Midbrain (tissue), 1 donor: ENCODE data around the gene CSNK2A1.
"Not testable (repeated sequence)": the region's sequence is repeated elsewhere in the genome, so short reads cannot be mapped to it uniquely, and the experiment has no call there.

ENCODE experiments used
- DNase-seq: peaks from one replicate; lab custom pipeline; 2025; lab: John Stamatoyannopoulos, UW

The CSNK2A1 gene

DNA sequence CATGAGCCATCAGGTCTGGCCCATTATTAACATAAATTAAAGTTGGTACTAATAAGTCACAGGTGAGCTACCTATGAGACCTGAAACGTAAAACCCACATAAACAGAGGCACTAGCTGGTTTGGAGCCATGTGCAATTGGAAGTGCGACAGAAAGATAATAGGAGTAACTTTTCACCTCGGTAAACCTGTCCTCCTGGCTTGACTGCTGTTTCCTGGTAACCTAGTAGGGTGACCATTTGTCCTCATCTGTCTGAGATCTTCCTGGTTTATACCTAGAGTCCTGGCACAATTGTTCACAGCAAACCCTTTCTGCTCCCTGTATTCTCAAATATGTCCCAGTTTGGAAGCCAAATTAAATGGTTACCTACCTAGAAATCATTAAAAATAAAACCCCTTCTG lies 88.6 kb downstream of the CSNK2A1 start:
- DNase-seq: no peak

DNA sequence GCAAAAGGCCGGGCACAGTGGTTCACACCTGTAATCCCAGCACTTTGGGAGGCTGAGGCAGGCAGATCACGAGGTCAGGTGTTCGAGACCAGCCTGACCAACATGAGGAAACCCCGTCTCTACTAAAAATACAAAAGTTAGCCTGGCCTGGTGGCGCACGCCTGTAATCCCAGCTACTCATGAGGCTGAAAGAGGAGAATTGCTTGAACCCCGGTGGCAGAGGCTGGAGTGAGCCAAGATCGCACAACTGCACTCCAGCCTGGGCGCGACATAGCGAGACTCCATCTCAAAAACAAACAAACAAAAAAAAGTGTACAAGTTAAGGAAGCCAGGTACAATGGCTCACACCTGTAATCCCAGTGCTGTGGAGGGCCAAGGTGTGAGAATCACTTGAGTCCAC lies 91.6 kb downstream of the CSNK2A1 start:
- DNase-seq: not testable (repeated sequence)

- DNase-seq: no peak
These were observed 97.9 kb downstream of the CSNK2A1 start for GRCh38 chr20:445514-446336.

- DNase-seq: no peak
These were observed 98.6 kb downstream of the CSNK2A1 start for GRCh38 chr20:444862-445426.

DNA sequence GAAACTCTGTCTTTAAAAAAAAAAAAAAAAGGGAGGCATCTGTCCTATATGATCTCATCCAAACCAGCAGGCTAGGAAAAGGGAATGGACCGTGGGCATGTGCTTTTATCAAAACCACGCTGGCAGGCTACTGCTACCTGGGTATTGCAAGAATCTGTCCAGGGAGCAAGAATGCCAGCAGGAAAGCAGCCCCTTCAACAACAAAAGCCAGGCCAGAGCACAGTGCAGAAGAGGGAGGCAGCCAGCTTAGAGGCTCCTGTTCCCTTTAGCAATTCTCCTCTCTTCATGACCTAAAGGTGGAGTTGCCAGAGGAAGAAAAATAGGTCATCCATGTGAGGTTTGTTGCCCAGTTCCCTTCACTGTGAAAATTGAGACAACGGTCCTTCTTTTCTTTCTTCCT lies 99.5 kb downstream of the CSNK2A1 start:
- peak; percentile 17 for DNase-seq

DNA sequence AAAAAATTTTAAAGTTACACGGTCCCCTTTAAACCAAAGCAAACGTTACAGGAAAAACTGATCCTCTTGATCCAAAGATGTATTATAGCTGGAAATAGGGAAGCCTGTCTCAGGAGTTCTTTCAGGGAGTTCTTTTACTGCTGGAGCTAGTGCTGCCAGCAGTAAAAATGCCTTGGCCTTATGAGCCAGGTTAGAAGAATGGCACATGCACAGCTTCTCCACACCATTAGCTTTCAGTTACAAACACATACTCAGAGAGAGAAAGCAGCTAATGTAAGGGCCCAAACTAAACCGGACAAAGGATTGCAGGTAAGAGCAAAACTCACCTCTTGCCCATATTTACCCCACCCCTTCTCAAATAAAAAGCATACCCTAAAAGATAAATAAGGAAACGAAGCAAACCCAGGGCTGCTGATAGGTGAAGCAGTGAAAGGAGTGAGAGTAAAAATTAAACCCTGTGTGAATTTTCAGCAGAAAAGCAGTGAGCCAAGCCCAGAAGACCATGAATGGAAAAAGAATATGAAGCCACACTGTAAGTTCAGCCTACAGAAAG lies 100.3 kb downstream of the CSNK2A1 start:
- no peak for DNase-seq

GRCh38 chr20:440636-441035 lies 103.0 kb downstream of the CSNK2A1 start:
- DNase-seq: no peak

GRCh38 chr20:440148-440547 lies 103.4 kb downstream of the CSNK2A1 start:
- DNase-seq: no peak

- DNase-seq: peak; percentile 23
These were observed 104.8 kb downstream of the CSNK2A1 start for GRCh38 chr20:438571-439469.

- no peak for DNase-seq
These were observed 105.7 kb downstream of the CSNK2A1 start for GRCh38 chr20:437787-438486.

GRCh38 chr20:436476-436875 lies 107.1 kb downstream of the CSNK2A1 start:
- no peak for DNase-seq

- no peak for DNase-seq
These were observed 108.0 kb downstream of the CSNK2A1 start for GRCh38 chr20:435558-435957.

DNA sequence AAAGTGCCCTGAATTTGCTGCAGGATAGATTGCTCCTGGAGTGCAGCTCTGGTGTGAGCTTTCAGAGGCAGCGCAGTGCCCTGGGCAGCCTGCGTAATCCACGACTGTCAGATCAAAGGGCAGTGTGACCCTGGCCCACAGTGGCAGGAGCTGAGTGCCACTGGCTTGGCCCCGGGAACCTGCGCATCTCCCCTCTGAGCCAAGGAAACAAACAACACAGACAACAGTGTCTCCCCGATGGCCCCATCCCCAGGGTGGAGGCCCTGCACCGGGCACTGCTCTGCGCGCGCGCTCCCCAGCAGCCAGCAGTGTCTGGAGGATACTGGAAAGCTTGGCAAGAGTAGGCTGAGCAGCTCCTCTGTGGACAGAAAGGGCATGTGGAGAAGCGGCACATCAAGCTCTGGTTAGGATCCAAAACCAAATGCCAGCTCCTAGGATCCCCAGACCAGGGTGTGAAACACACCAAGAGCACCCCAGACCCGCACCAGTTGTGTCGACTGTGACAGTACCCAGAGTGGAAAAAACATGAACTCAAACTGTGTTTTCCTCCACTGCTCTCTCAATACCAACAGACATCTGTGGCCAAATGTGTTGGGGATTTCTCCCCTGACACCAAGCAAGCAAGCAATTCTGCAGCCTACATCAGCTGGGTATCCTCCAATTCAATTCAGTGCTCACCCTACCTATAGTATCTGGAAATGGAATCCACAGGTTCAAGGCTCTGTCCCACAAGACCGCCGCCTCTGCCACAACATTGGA lies 108.8 kb downstream of the CSNK2A1 start:
- no peak for DNase-seq

- DNase-seq: no peak
These were observed 109.4 kb downstream of the CSNK2A1 start for GRCh38 chr20:434221-434620.

- no peak for DNase-seq
These were observed 110.2 kb downstream of the CSNK2A1 start for GRCh38 chr20:433300-433975.

DNA sequence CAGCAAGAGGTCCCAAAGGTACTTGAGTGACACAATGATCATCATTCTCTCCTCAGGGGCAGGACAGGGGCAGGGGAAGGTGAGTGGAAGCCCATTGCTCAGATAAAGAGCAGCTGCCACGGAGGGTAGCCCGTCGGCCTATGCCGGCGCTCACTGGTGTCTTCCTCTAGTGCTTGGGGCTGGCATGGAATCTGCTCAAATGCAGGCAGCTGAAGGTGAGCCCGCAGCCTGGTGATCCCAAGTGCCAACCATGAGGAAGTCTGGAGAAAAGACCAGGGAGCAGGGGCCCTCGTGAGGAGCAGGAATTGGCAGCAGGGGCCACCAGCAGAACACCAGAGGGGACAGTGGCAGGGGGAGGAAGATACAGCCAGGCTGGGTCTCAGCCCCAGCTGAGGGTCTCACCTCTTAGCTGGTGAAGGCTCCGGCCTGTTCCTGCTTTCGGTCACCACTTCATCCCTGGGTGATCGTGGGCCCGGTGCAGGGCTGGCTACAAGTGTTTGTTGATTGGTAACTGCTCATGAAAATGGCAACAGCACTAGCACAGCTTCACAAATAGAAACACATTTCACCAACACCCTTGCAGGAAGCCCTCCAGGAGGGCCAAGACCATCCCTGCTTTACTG lies 110.8 kb downstream of the CSNK2A1 start:
- DNase-seq: no peak

DNA sequence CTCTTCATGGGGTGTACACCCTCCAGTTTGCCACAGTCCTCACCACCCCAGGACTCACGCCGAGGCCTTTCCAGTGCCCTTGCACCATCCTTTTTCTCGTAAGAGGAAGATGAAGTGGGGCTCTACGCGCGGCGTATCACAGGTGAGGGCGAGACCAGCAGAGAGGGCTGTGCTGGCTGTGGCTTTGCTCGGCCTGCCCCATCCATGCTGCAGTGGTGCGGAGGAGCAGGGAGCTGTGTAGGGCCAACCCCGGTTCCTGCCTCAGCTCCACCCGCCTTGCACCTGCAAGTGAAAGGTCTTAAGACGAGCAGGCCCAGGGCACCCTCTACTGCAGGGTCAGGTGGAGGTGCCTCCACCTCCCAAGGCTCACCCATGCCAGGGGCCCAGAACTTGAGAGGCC lies 111.4 kb downstream of the CSNK2A1 start:
- no peak for DNase-seq

DNA sequence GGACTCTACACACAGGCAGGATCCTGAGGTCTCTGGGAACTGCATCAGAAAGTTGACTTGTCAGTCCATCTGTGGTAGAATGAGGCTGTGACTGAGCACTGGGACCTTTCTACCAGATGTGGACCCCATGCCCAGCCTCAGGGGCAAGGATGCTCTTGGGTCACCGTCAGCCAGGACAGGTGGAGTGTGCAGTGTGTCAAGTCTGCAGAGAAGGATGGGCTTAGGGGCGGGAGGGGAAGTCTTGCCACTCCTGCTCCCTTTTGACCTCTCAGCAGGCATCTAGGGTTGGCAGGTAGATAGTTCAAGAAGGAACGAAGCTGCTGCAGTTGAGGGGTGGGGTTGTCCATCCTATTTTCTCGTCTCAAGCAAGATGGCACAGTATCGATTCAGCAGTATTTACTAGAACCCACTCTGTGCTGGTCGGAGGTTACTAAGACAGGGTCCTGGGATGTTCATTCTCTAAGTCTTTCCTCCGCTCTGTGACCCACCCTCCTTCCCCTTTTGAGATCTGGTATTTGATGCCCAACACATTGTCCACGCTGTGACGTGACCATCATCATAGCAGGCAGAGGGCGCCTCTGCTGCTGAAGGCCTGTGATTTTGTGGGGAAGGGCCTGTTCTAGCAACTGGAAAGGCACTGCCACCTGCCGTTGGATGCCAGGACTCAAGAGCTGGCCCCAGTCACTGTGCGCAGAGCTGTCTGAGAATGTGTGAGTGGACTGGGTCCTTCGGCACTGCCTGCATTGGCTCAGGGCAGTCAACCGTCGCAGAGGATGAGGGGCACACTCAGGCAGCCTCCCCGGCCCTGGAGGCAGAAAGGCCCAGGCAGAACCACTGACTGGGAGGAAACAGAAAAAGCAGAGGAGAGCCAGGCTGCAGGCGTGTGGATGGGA lies 112.3 kb downstream of the CSNK2A1 start:
- DNase-seq: peak; percentile 82
